ENCODE measurements around the gene CNNM4.

Gene CNNM4

DNA sequence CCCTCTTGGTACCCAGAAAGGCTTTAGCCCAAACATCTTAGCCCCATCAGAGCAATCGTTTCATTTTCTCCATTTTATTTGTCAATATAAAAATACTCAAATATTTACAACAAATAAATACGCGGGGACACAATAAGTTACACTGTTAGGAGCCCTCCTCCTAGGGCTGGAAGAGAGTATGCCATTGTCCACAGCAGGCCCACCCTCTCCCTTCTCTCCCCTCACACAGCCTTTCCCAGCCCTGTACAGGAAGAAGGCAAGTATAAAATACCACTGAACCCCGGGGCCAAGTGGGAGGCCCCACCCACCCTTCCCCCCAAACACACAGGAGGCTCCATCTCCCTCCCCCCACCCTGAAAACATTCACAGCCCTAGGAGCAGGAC, 99.0 kb downstream of the CNNM4 start:
- Histone ChIP-seq H3K9ac (ENCODE audit: low read length) (no peak overlapping the region), H3K27me3 (ENCODE audit: control insufficient read depth in 1 of 2, insufficient read depth in 2 of 2, low read length in 2 of 2) (no peaks in the 10 kb centered on the region), H3K27ac (ENCODE audit: low read depth, low read length) (peak overlapping the region; percentile 89), H3K9me3 (ENCODE audit: low read length) (no peaks in the 10 kb centered on the region), H3K4me3 (ENCODE audit: low read depth in 1 of 2, low read length in 2 of 2) (no peak overlapping the region), H3K36me3 (ENCODE audit: insufficient read depth, low read length) (peaks cover 32% of the 10 kb centered on the region), H3K4me1 (ENCODE audit: insufficient read depth, low read length) (peaks cover 40% of the 10 kb centered on the region)

DNA sequence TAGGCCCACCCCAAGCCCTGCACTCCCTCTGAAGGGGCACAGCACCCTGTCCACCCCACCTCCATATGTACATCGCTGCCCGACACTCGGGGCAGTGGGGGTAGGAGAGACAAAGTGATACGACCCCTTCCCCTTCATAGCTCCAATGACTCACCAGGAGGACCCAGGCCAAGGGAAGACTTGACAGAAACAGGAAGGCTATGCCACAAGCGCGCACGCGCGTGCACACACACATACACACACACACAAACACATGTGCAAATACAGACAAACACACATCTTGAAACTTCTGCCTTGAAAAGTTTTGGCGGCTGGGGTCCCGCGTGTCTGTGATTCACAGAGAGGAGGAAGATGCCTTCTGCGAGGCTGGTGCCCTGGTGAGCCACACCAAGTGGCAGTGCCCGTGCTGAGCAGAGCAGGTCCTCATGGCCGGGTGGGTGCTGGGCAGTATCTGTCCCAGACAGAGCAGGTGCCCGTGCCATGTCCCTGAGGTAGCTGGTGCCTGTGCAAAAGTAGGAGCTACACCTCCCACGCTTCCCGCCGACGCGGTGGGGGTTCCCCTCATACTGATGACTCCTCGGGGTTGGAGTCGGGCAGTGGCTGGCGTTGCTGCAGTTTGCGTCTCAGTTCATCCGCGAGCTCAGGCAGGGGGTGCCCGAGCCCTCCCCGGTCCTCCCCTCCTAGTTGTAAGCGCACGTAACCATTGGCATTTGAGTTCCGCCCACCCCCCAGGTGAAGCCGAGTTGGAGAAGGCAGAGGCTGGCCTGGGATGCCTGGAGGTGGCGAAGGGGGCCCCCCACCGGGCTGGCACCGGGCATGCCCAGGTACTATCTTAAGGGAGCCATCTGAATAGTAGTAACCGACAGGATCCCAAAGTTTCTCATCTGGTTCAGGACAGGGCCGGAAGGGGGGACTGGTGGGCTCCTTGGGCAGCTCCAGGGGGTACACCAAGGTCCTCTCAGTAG, 99.6 kb downstream of the CNNM4 start:
- H3K4me3 ChIP-seq (ENCODE audit: low read depth in 1 of 2, low read length in 2 of 2), result no peak overlapping the region
- peaks cover 39% of the 10 kb centered on the region for H3K36me3 ChIP-seq (ENCODE audit: insufficient read depth, low read length)

GRCh38 chr2:96861074-96861473, 100.4 kb downstream of the CNNM4 start:
- no peaks in the 10 kb centered on the region for H3K27me3 ChIP-seq (ENCODE audit: control insufficient read depth in 1 of 2, insufficient read depth in 2 of 2, low read length in 2 of 2)
- no peaks in the 10 kb centered on the region for H3K9me3 ChIP-seq (ENCODE audit: low read length)
- H3K27ac ChIP-seq (ENCODE audit: low read depth, low read length), result peak overlapping the region; percentile 24
- H3K4me1 ChIP-seq (ENCODE audit: insufficient read depth, low read length), result peaks cover 52% of the 10 kb centered on the region
- no peak overlapping the region for H3K4me3 ChIP-seq (ENCODE audit: low read depth in 1 of 2, low read length in 2 of 2)
- peaks cover 46% of the 10 kb centered on the region for H3K36me3 ChIP-seq (ENCODE audit: insufficient read depth, low read length)
- H3K9ac ChIP-seq (ENCODE audit: low read length), result no peak overlapping the region

More for the DNA sequence above, 99.6 kb downstream of the CNNM4 start:
- no peaks in the 10 kb centered on the region for H3K9me3 ChIP-seq (ENCODE audit: low read length)
- H3K27ac ChIP-seq (ENCODE audit: low read depth, low read length), result peak overlapping the region; percentile 24
- H3K4me1 ChIP-seq (ENCODE audit: insufficient read depth, low read length), result peaks cover 46% of the 10 kb centered on the region
- H3K9ac ChIP-seq (ENCODE audit: low read length), result no peak overlapping the region
- H3K27me3 ChIP-seq (ENCODE audit: control insufficient read depth in 1 of 2, insufficient read depth in 2 of 2, low read length in 2 of 2), result no peaks in the 10 kb centered on the region

All from muscle layer of colon (tissue), 2 donors.